Kidney (tissue), 14 donors: ENCODE measurements around the gene ZNF764. TPM values are rescaled to one million over a fixed set of nuclear protein-coding genes. Genes with fewer than 3 reads are reported as not detected.
"Not testable (repeated sequence)": the region's sequence is repeated elsewhere in the genome, so short reads cannot be mapped to it uniquely, and the experiment has no call there.

Experiments used
- DNase-seq, 5 donors: peaks; one replicate each; pipeline ENCODE4 v3.0.0-alpha.2; 2013 to 2020
- FAIRE-seq: peaks from 2 replicates; lab custom pipeline; 2012; peaks lifted over from hg19 to GRCh38; lab: Jason Lieb, UNC
- H3K27ac ChIP-seq, 2 donors: one replicate each; pipeline ENCODE4 v1.7.0; 2013; ENCODE audit warnings: low read depth in 2 of 2, low read length in 2 of 2, inconsistent platforms in 1 of 2
- H3K27me3 ChIP-seq: one replicate; pipeline ENCODE4 v1.7.1; 2013; ENCODE audit warnings: low read length, inconsistent platforms; ENCODE audit not compliant: control insufficient read depth, insufficient read depth
- H3K36me3 ChIP-seq, 3 donors: one replicate each; pipeline versions ENCODE4 v1.7.0 to v1.7.1; 2013; ENCODE audit warnings: low read length in 3 of 3, control low read depth in 1 of 3, inconsistent platforms in 1 of 3; ENCODE audit not compliant: insufficient read depth in 3 of 3, control insufficient read depth in 2 of 3
- H3K4me1 ChIP-seq, 3 donors: one replicate each; pipeline versions ENCODE4 v1.7.0 to v1.7.1; 2013; ENCODE audit warnings: low read length in 3 of 3, inconsistent platforms in 1 of 3, low read depth in 1 of 3; ENCODE audit not compliant: control insufficient read depth in 2 of 3, insufficient read depth in 2 of 3
- H3K4me3 ChIP-seq, 3 donors: one replicate each; pipeline versions ENCODE4 v1.7.0 to v1.8.1; 2013; ENCODE audit warnings: low read length in 3 of 3, control low read depth in 1 of 3, inconsistent platforms in 1 of 3
- H3K9ac ChIP-seq, 3 donors: one replicate each; pipeline versions ENCODE4 v1.7.0 to v1.7.1; 2013; ENCODE audit warnings: low read length in 3 of 3, control low read depth in 1 of 3, inconsistent platforms in 1 of 3
- H3K9me3 ChIP-seq, 3 donors: one replicate each; pipeline versions ENCODE4 v1.7.0 to v1.7.1; 2013; ENCODE audit warnings: low read length in 3 of 3, control low read depth in 1 of 3, inconsistent platforms in 1 of 3; ENCODE audit not compliant: control insufficient read depth in 2 of 3, insufficient read depth in 1 of 3
- CTCF ChIP-seq: IDR thresholded peaks from 3 replicates; pipeline ENCODE4 v1.5.1; 2012; ENCODE audit warnings: mild to moderate bottlenecking, moderate library complexity, borderline replicate concordance; ENCODE audit not compliant: insufficient read depth; ENCODE audit errors: extremely low read depth
- intact Hi-C: fragments of 100-400 bp; cut with DNase I; formaldehyde crosslinking; loops from one replicate; pipeline ENCODE4 v1.11.1; 2022
- polyA plus RNA-seq: library from polyadenylated mRNA; stranded (reverse); fragments of 350-450 nt; fragmentation: Illumina TruSeq; extraction: RNeasy Lipid Tissue Mini Kit (QIAGEN cat#74804); gene quantifications from one replicate; pipeline ENCODE4 v1.2.3, GENCODE V29; 2014; ENCODE audit warnings: low read depth, low replicate concordance; ENCODE audit not compliant: insufficient read depth
- total RNA-seq: library from RNA; stranded (reverse); fragmentation: NEBNext Ultra II Directional; extraction: Animal tissue kit (Norgen Biotek cat#: 25700); gene quantifications from one replicate; pipeline ENCODE4 v1.2.1, GENCODE V29; 2021
- donor health status: control.
- donor health status: control.
- donor health status: control.
- donor health status: control.
- donor health status: control.
- donor health status: DM: yes; HTN: yes; CAD: no.
- donor health status: Normal renal cell carcinoma (clear cell type).

ZNF764 gene
- total and polyA plus RNA-seq, 2 donors from 2014 or later = 4.4 to 11.9 TPM

- Histone ChIP-seq H3K27ac (no peak overlapping the region), H3K9ac (no peak overlapping the region), H3K9me3 (no peaks in the 10 kb centered on the region), H3K27me3 (no peaks in the 10 kb centered on the region), H3K36me3 (no peaks in the 10 kb centered on the region), H3K4me1 (peaks cover 0 to 11% (median 0%) of the 10 kb centered on the region in 3 donors), H3K4me3 (no peak overlapping the region)
- intact Hi-C loops = no loop called here
- TF ChIP-seq CTCF = no peak
- FAIRE-seq = no peak
- DNase-seq = no peak
Observed at GRCh38 chr16:30539000-30539964, 18.9 kb downstream of the ZNF764 start.

- H3K9me3 ChIP-seq, H3K27ac ChIP-seq, H3K27me3 ChIP-seq, intact Hi-C loops, FAIRE-seq, H3K36me3 ChIP-seq: not testable (repeated sequence)
- Histone ChIP-seq H3K9ac (peak overlapping the region in 2 of 3 donors; percentile 1 to 89), H3K4me3 (peak overlapping the region in 1 of 3 donors; percentile 91), H3K4me1 (peaks cover 0 to 11% (median 6%) of the 10 kb centered on the region in 3 donors)
- peak in 1 of 5 donors; percentile 7 for DNase-seq
Observed at GRCh38 chr16:30536391-30537024, 21.7 kb downstream of the ZNF764 start.

- peak overlapping the region; percentile 85 to 99 (median 91) for H3K4me3 ChIP-seq
- DNase-seq (peak; percentile 82 to 93 (median 89)), FAIRE-seq (no peak)
- peak overlapping the region; percentile 98 to 99 for H3K27ac ChIP-seq
- TF ChIP-seq CTCF = peak; percentile 68
- peaks cover 0 to 6% (median 0%) of the 10 kb centered on the region in 3 donors for H3K36me3 ChIP-seq
- no peaks in the 10 kb centered on the region for H3K9me3 ChIP-seq
- no peaks in the 10 kb centered on the region for H3K27me3 ChIP-seq
- H3K9ac ChIP-seq = peak overlapping the region; percentile 89 to 97 (median 95)
- H3K4me1 ChIP-seq = peaks cover 0 to 11% (median 6%) of the 10 kb centered on the region in 3 donors
- intact Hi-C loops = no loop called here
Observed at GRCh38 chr16:30535777-30536190, 22.4 kb downstream of the ZNF764 start.
